CD4-positive, alpha-beta T cell treated with Interleukin-6 for 4 hours (primary cell): ENCODE measurements around the gene WIPI1.
"Not testable (repeated sequence)": the region's sequence is repeated elsewhere in the genome, so short reads cannot be mapped to it uniquely, and the experiment has no call there.

Source experiments
- DNase-seq: peaks from one replicate; pipeline ENCODE4 v3.0.0-alpha.2; 2020; ENCODE audit warnings: mixed read lengths

WIPI1 gene

GRCh38 chr17:68457168-68457538, at the start of gene WIPI1:
Gene WIPI1 (minus strand): TSS chr17:68457496. CDS start chr17:68457421, 75 bp downstream.
- DNase-seq: no peak

GRCh38 chr17:68505951-68506350, 48.7 kb upstream of the WIPI1 start:
- DNase-seq: no peak

GRCh38 chr17:68501074-68501473, 43.8 kb upstream of the WIPI1 start:
- no peak for DNase-seq

- no peak for DNase-seq
These were observed 42.3 kb upstream of the WIPI1 start for GRCh38 chr17:68499587-68499986.

GRCh38 chr17:68498479-68499326, 41.4 kb upstream of the WIPI1 start:
- no peak for DNase-seq

GRCh38 chr17:68497885-68498319, 40.6 kb upstream of the WIPI1 start:
- no peak for DNase-seq

GRCh38 chr17:68495081-68495480, 37.8 kb upstream of the WIPI1 start:
- no peak for DNase-seq

- not testable (repeated sequence) for DNase-seq
These were observed 35.2 kb upstream of the WIPI1 start for GRCh38 chr17:68492394-68493054.

- DNase-seq: no peak
These were observed 34.3 kb upstream of the WIPI1 start for GRCh38 chr17:68491381-68492231.

- no peak for DNase-seq
These were observed 32.6 kb upstream of the WIPI1 start for GRCh38 chr17:68489919-68490318.

GRCh38 chr17:68484458-68484857, 27.2 kb upstream of the WIPI1 start:
- DNase-seq: no peak

GRCh38 chr17:68482576-68483041, 25.3 kb upstream of the WIPI1 start:
- no peak for DNase-seq

- no peak for DNase-seq
These were observed 23.6 kb upstream of the WIPI1 start for GRCh38 chr17:68480885-68481284.

- no peak for DNase-seq
These were observed 13.7 kb upstream of the WIPI1 start for GRCh38 chr17:68470961-68471360.

- DNase-seq: no peak
These were observed 11.5 kb upstream of the WIPI1 start for GRCh38 chr17:68468788-68469187.

- DNase-seq: no peak
These were observed 11.0 kb upstream of the WIPI1 start for GRCh38 chr17:68468334-68468733.

- DNase-seq: no peak
These were observed 6.1 kb upstream of the WIPI1 start for GRCh38 chr17:68463211-68464019.

GRCh38 chr17:68462381-68463210, 5.3 kb upstream of the WIPI1 start:
- peak; percentile 77 for DNase-seq

- no peak for DNase-seq
These were observed 4.3 kb upstream of the WIPI1 start for GRCh38 chr17:68461589-68461988.

GRCh38 chr17:68461122-68461539, 3.8 kb upstream of the WIPI1 start:
- DNase-seq: no peak

GRCh38 chr17:68460715-68461114, 3.4 kb upstream of the WIPI1 start:
- peak; percentile 53 for DNase-seq
